IMR-90 (cell line): Measurements from ENCODE around the gene ADCK2.

ENCODE experiments used
- CTCF ChIP-seq: conservative IDR thresholded peaks from 2 replicates; pipeline ENCODE4 v1.5.1; 2012; ENCODE audit warnings: mild to moderate bottlenecking, low read depth, low read length, improper control_type of control experiment
- POLR2A ChIP-seq: IDR thresholded peaks from 2 replicates; pipeline ENCODE4 v1.6.1; 2012; ENCODE audit warnings: mild to moderate bottlenecking, low read depth, low read length
- RAD21 ChIP-seq: IDR thresholded peaks from 2 replicates; pipeline ENCODE4 v1.6.1; 2012; ENCODE audit warnings: low read length, improper control_type of control experiment
- RFX5 ChIP-seq: IDR thresholded peaks from 2 replicates; pipeline ENCODE4 v1.8.0; 2012; ENCODE audit warnings: low read depth, mild to moderate bottlenecking, low read length, moderate library complexity

GRCh38 chr7:140722254-140722653, 49.5 kb downstream of the ADCK2 start:
- TF ChIP-seq CTCF (no peak), POLR2A (no peak), RAD21 (no peak), RFX5 (no peak)
